H9 (cell line): ENCODE measurements around the gene PRDM11. TPM values are rescaled to one million over a fixed set of nuclear protein-coding genes. Genes with fewer than 3 reads are reported as not detected.

Source experiments
- DNase-seq: peaks from one replicate; pipeline ENCODE4 v3.0.0-alpha.2; 2017
- H2AFZ ChIP-seq: one replicate; pipeline ENCODE4 v1.6.1; 2013; ENCODE audit warnings: mild to moderate bottlenecking, low read length, control low read depth, moderate library complexity
- H2AK5ac ChIP-seq: 2 replicates; pipeline ENCODE4 v1.6.1; 2013; ENCODE audit warnings: low read length, control low read depth, mixed read lengths; ENCODE audit not compliant: insufficient read length
- H2BK120ac ChIP-seq: one replicate; pipeline ENCODE4 v1.6.1; 2013; ENCODE audit warnings: low read depth, mild to moderate bottlenecking, low read length, control low read depth, inconsistent platforms; ENCODE audit not compliant: poor library complexity, severe bottlenecking
- H2BK12ac ChIP-seq: 2 replicates; pipeline ENCODE4 v1.6.1; 2013; ENCODE audit warnings: low read length, control low read depth, mixed read lengths, low read depth; ENCODE audit not compliant: insufficient read length
- H2BK15ac ChIP-seq: 2 replicates; pipeline ENCODE4 v1.6.1; 2013; ENCODE audit warnings: low read depth, low read length, control low read depth
- H2BK20ac ChIP-seq: one replicate; pipeline ENCODE4 v1.6.1; 2013; ENCODE audit warnings: low read depth, mild to moderate bottlenecking, low read length, control low read depth, inconsistent platforms; ENCODE audit not compliant: poor library complexity, severe bottlenecking
- H2BK5ac ChIP-seq: 2 replicates; pipeline ENCODE4 v1.6.1; 2013; ENCODE audit warnings: low read length, control low read depth, mixed read lengths; ENCODE audit not compliant: insufficient read length
- H3K14ac ChIP-seq: 2 replicates; pipeline ENCODE4 v1.6.1; 2013; ENCODE audit warnings: low read length, control low read depth; ENCODE audit not compliant: insufficient read depth
- H3K18ac ChIP-seq: 2 replicates; pipeline ENCODE4 v1.6.1; 2013; ENCODE audit warnings: low read depth, mild to moderate bottlenecking, mixed read lengths, low read length, control low read depth; ENCODE audit not compliant: insufficient read length
- H3K23ac ChIP-seq: 2 replicates; pipeline ENCODE4 v1.6.1; 2013; ENCODE audit warnings: low read length, control low read depth, mixed read lengths, low read depth; ENCODE audit not compliant: insufficient read length
- H3K23me2 ChIP-seq: 2 replicates; pipeline ENCODE4 v1.6.1; 2013; ENCODE audit warnings: low read depth, mild to moderate bottlenecking, mixed read lengths, low read length, control low read depth; ENCODE audit not compliant: insufficient read length, poor library complexity, severe bottlenecking
- H3K27ac ChIP-seq: 2 replicates; pipeline ENCODE4 v1.5.1; 2013; ENCODE audit warnings: low read length, control low read depth, mixed read lengths, low read depth; ENCODE audit not compliant: insufficient read length
- H3K27me3 ChIP-seq: 2 replicates; pipeline ENCODE4 v1.6.1; 2013; ENCODE audit warnings: low read length, control low read depth, inconsistent platforms; ENCODE audit not compliant: insufficient read depth
- H3K4ac ChIP-seq: 2 replicates; pipeline ENCODE4 v1.6.1; 2013; ENCODE audit warnings: low read depth, mild to moderate bottlenecking, control low read depth, inconsistent platforms, low read length, moderate library complexity
- H3K4me1 ChIP-seq: 2 replicates; pipeline ENCODE4 v1.6.1; 2013; ENCODE audit warnings: low read length, control low read depth, inconsistent platforms; ENCODE audit not compliant: insufficient read depth
- H3K4me2 ChIP-seq: 2 replicates; pipeline ENCODE4 v1.6.1; 2013; ENCODE audit warnings: low read length, control low read depth, mixed read lengths; ENCODE audit not compliant: insufficient read length, insufficient read depth
- H3K56ac ChIP-seq: 2 replicates; pipeline ENCODE4 v1.6.1; 2013; ENCODE audit warnings: low read depth, mild to moderate bottlenecking, mixed read lengths, low read length, control low read depth; ENCODE audit not compliant: insufficient read length
- H3K79me1 ChIP-seq: 2 replicates; pipeline ENCODE4 v1.6.1; 2013; ENCODE audit warnings: low read depth, mild to moderate bottlenecking, moderate library complexity, low read length, control low read depth, inconsistent platforms; ENCODE audit not compliant: insufficient read depth, poor library complexity, severe bottlenecking
- H3K79me2 ChIP-seq: 2 replicates; pipeline ENCODE4 v1.6.1; 2013; ENCODE audit warnings: low read length, control low read depth, inconsistent platforms; ENCODE audit not compliant: insufficient read depth
- H3K9ac ChIP-seq: 2 replicates; pipeline ENCODE4 v1.6.1; 2013; ENCODE audit warnings: low read length, control low read depth, mixed read lengths; ENCODE audit not compliant: insufficient read length; ENCODE audit errors: extremely low read depth
- H3K9me3 ChIP-seq: one replicate; pipeline ENCODE4 v1.6.1; 2013; ENCODE audit warnings: low read depth, low read length, inconsistent platforms; ENCODE audit not compliant: control insufficient read depth
- H3T11ph ChIP-seq: one replicate; pipeline ENCODE4 v1.6.1; 2013; ENCODE audit warnings: mild to moderate bottlenecking, low read length, control low read depth, inconsistent platforms
- H4K20me1 ChIP-seq: one replicate; pipeline ENCODE4 v1.6.1; 2013; ENCODE audit not compliant: control insufficient read depth, insufficient read length, insufficient read depth
- H4K5ac ChIP-seq: 2 replicates; pipeline ENCODE4 v1.6.1; 2013; ENCODE audit warnings: low read depth, mild to moderate bottlenecking, mixed read lengths, low read length, control low read depth; ENCODE audit not compliant: insufficient read length
- H4K8ac ChIP-seq: replicated peaks from 2 replicates; pipeline ENCODE4 v1.6.1; 2013; ENCODE audit warnings: low read length, control low read depth, mixed read lengths, low read depth; ENCODE audit not compliant: insufficient read length
- H4K91ac ChIP-seq: 2 replicates; pipeline ENCODE4 v1.6.1; 2013; ENCODE audit warnings: low read depth, mild to moderate bottlenecking, moderate library complexity, mixed read lengths, low read length, control low read depth; ENCODE audit not compliant: insufficient read length
- H3K27ac Mint-ChIP-seq, 3 experiments: 2 replicates in 2 of 3; 3 replicates in 1 of 3; pipeline ENCODE4 v1.8.0; 2020 to 2021; ENCODE audit warnings: mixed read lengths in 3 of 3, mild to moderate bottlenecking in 1 of 3, moderate library complexity in 1 of 3
- H3K27me3 Mint-ChIP-seq: 2 replicates; pipeline ENCODE4 v1.8.0; 2021; ENCODE audit warnings: low read depth, mild to moderate bottlenecking, moderate library complexity, mixed read lengths
- H3K36me3 Mint-ChIP-seq, 3 experiments: 2 replicates in 2 of 3; 3 replicates in 1 of 3; pipeline ENCODE4 v1.8.0; 2020 to 2021; ENCODE audit warnings: low read depth in 3 of 3, mixed read lengths in 3 of 3; ENCODE audit not compliant: insufficient read depth in 1 of 3
- H3K4me1 Mint-ChIP-seq, 2 experiments: 2 replicates each; pipeline ENCODE4 v1.8.0; 2020; ENCODE audit warnings: mixed read lengths in 2 of 2
- H3K4me3 Mint-ChIP-seq, 2 experiments: 2 replicates in 1 of 2; 3 replicates in 1 of 2; pipeline ENCODE4 v1.8.0; 2020 to 2021; ENCODE audit warnings: mild to moderate bottlenecking in 2 of 2, mixed read lengths in 2 of 2, moderate library complexity in 1 of 2
- H3K9me3 Mint-ChIP-seq, 2 experiments: 2 replicates in 1 of 2; 3 replicates in 1 of 2; pipeline ENCODE4 v1.8.0; 2020; ENCODE audit warnings: mild to moderate bottlenecking in 2 of 2, mixed read lengths in 2 of 2, moderate library complexity in 1 of 2
- WGBS: extraction: QIAGEN DNeasy Blood & Tissue Kit; methylation state at CpG from one replicate; pipeline ENCODE4 v1.1.7; 2013; ENCODE audit warnings: missing lambda C conversion rate, low lambda C conversion rate, mixed read lengths; ENCODE audit not compliant: insufficient read length; ENCODE audit errors: extremely low coverage; 5-methylcytosine and 5-hydroxymethylcytosine counted together
- total RNA-seq: library from RNA; stranded (reverse); gene quantifications from 2 replicates; pipeline ENCODE4 v1.2.1, GENCODE V29; 2021
- TF ChIP-seq, protein P1 (sequence below): fragments of 200-600 bp; sonication (generic); conservative IDR thresholded peaks from 3 replicates; pipeline ENCODE4 v1.8.0; 2021; ENCODE audit warnings: antibody characterized with exemption, mild to moderate bottlenecking

The PRDM11 gene
- total RNA-seq, 1 experiment from 2014 or later = 11.5 TPM

DNA sequence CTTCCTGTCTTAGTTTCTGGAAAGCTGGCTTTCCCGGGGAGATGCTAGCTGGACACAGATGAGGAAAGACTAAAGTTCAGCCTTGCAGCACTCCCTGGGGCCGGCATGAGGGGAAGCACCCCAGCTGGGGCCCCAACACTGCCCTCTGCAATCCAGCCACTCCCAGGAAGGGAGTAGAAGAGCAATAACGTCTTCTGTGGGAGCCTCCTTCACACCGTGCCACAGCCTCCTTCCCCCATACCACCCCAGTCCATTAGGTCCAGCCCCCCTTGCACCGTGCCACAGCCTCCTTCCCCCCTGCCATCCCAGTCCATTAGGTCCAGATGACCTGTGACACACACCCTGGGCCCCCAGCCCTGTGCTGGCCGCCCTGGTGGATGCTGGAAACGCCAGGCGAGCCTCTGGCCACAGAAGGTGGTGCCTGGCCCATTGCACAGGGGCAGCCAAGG, 44.1 kb upstream of the PRDM11 start:
- H3K27me3 ChIP-seq = no peaks in the 10 kb centered on the region
- no peak overlapping the region for H3K56ac ChIP-seq
- H2BK15ac ChIP-seq = no peak overlapping the region
- H3K4ac ChIP-seq = no peak overlapping the region
- H3K9me3 ChIP-seq = no peaks in the 10 kb centered on the region
- H4K91ac ChIP-seq = no peak overlapping the region
- no peak overlapping the region for H3K18ac ChIP-seq
- no peaks in the 10 kb centered on the region for H3K79me1 ChIP-seq
- no peak overlapping the region for H4K5ac ChIP-seq
- peaks cover 15 to 31% of the 10 kb centered on the region in 2 experiments for H3K4me1 Mint-ChIP-seq
- H3K14ac ChIP-seq = no peak overlapping the region
- H3K23ac ChIP-seq = no peak overlapping the region
- no peak overlapping the region for H2BK120ac ChIP-seq
- H3K79me2 ChIP-seq = no peaks in the 10 kb centered on the region
- no peak overlapping the region for H2BK12ac ChIP-seq
- no peak for DNase-seq
- H3K9me3 Mint-ChIP-seq = no peaks in the 10 kb centered on the region
- no peak overlapping the region for H2BK5ac ChIP-seq
- no peak overlapping the region for H3K27ac ChIP-seq
- H3K27me3 Mint-ChIP-seq = peaks cover 5% of the 10 kb centered on the region
- no peak overlapping the region for H2AFZ ChIP-seq
- no peak overlapping the region for H3K9ac ChIP-seq
- H3K23me2 ChIP-seq = no peaks in the 10 kb centered on the region
- no peaks in the 10 kb centered on the region for H4K20me1 ChIP-seq
- no peak overlapping the region for H3K4me2 ChIP-seq
- no peak overlapping the region for H3T11ph ChIP-seq
- WGBS = no CpG with 5 or more reads among the region's 8 CpGs
- no peak overlapping the region for H4K8ac ChIP-seq
- no peaks in the 10 kb centered on the region for H3K36me3 Mint-ChIP-seq
- H3K4me3 Mint-ChIP-seq = no peak overlapping the region
- no peak overlapping the region for H2BK20ac ChIP-seq
- no peaks in the 10 kb centered on the region for H3K4me1 ChIP-seq
- H3K27ac Mint-ChIP-seq = no peak overlapping the region
- no peak overlapping the region for H2AK5ac ChIP-seq
- TF ChIP-seq, protein P1, sequence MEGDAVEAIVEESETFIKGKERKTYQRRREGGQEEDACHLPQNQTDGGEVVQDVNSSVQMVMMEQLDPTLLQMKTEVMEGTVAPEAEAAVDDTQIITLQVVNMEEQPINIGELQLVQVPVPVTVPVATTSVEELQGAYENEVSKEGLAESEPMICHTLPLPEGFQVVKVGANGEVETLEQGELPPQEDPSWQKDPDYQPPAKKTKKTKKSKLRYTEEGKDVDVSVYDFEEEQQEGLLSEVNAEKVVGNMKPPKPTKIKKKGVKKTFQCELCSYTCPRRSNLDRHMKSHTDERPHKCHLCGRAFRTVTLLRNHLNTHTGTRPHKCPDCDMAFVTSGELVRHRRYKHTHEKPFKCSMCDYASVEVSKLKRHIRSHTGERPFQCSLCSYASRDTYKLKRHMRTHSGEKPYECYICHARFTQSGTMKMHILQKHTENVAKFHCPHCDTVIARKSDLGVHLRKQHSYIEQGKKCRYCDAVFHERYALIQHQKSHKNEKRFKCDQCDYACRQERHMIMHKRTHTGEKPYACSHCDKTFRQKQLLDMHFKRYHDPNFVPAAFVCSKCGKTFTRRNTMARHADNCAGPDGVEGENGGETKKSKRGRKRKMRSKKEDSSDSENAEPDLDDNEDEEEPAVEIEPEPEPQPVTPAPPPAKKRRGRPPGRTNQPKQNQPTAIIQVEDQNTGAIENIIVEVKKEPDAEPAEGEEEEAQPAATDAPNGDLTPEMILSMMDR = no peak
